GM23338 (cell line): ENCODE data around the gene MAT2A. TPM values are rescaled to one million over a fixed set of nuclear protein-coding genes. Genes with fewer than 3 reads are reported as not detected.

Source experiments
- ATAC-seq: fragments of 200-7000 bp; cut with Tn5 transposase; 3 replicates; pipeline ENCODE4 v1.9.1; 2020
- DNase-seq: peaks from one replicate; pipeline ENCODE4 v3.0.0-alpha.2; 2015; ENCODE audit warnings: low spot score
- H2AFZ ChIP-seq: fragments of 200-600 bp; sonication (generic); 2 replicates; pipeline ENCODE4 v1.8.0; 2016; ENCODE audit warnings: antibody characterized with exemption, mild to moderate bottlenecking, moderate library complexity
- H3F3A ChIP-seq: fragments of 200-600 bp; sonication (generic); replicated peaks from 2 replicates; pipeline ENCODE4 v1.8.0; 2017; ENCODE audit warnings: antibody characterized with exemption, mixed run types, low read depth
- H3K27ac ChIP-seq: fragments of 200-600 bp; sonication (generic); 2 replicates; pipeline ENCODE4 v1.6.1; 2016; ENCODE audit warnings: low read depth
- H3K27me3 ChIP-seq: fragments of 200-600 bp; sonication (generic); 2 replicates; pipeline ENCODE4 v1.8.0; 2016; ENCODE audit warnings: mild to moderate bottlenecking, mixed run types, moderate library complexity; ENCODE audit not compliant: insufficient read depth
- H3K36me3 ChIP-seq: fragments of 200-600 bp; sonication (generic); 2 replicates; pipeline ENCODE4 v1.8.0; 2016; ENCODE audit warnings: mild to moderate bottlenecking; ENCODE audit not compliant: insufficient read depth
- H3K4me1 ChIP-seq: fragments of 200-600 bp; sonication (generic); 2 replicates; pipeline ENCODE4 v1.8.0; 2016; ENCODE audit warnings: mild to moderate bottlenecking, moderate library complexity; ENCODE audit not compliant: insufficient read depth
- H3K4me2 ChIP-seq: fragments of 200-600 bp; sonication (generic); 2 replicates; pipeline ENCODE4 v1.7.1; 2017; ENCODE audit warnings: mixed run types
- H3K4me3 ChIP-seq: fragments of 200-600 bp; sonication (generic); 2 replicates; pipeline ENCODE4 v1.6.1; 2016; ENCODE audit warnings: mixed run types
- H3K79me2 ChIP-seq: fragments of 200-600 bp; sonication (generic); replicated peaks from 2 replicates; pipeline ENCODE4 v1.8.0; 2017; ENCODE audit warnings: mild to moderate bottlenecking; ENCODE audit not compliant: insufficient read depth
- H3K9me2 ChIP-seq: fragments of 200-600 bp; sonication (generic); 2 replicates; pipeline ENCODE4 v1.8.0; 2017; ENCODE audit not compliant: insufficient read depth
- H4K20me1 ChIP-seq: fragments of 200-600 bp; sonication (generic); replicated peaks from 2 replicates; pipeline ENCODE4 v1.8.0; 2017; ENCODE audit warnings: mild to moderate bottlenecking; ENCODE audit not compliant: insufficient read depth
- H3K27ac Mint-ChIP-seq: 2 replicates; pipeline ENCODE4 v1.8.0; 2020; ENCODE audit warnings: inconsistent platforms, mild to moderate bottlenecking, moderate library complexity, mixed read lengths
- H3K27me3 Mint-ChIP-seq: 3 replicates; pipeline ENCODE4 v1.8.0; 2022; ENCODE audit warnings: low read depth, mild to moderate bottlenecking, moderate library complexity, mixed read lengths, inconsistent platforms; ENCODE audit not compliant: insufficient read depth, poor library complexity
- H3K36me3 Mint-ChIP-seq: 3 replicates; pipeline ENCODE4 v1.8.0; 2021; ENCODE audit warnings: low read depth, mild to moderate bottlenecking, inconsistent platforms, moderate library complexity, mixed read lengths
- H3K4me1 Mint-ChIP-seq: 3 replicates; pipeline ENCODE4 v1.8.0; 2020; ENCODE audit warnings: mild to moderate bottlenecking, inconsistent platforms, mixed read lengths
- H3K4me3 Mint-ChIP-seq: 3 replicates; pipeline ENCODE4 v1.8.0; 2021; ENCODE audit warnings: moderate library complexity, mild to moderate bottlenecking, inconsistent platforms, mixed read lengths
- H3K9me3 Mint-ChIP-seq: 3 replicates; pipeline ENCODE4 v1.8.0; 2020; ENCODE audit warnings: moderate library complexity, mild to moderate bottlenecking, inconsistent platforms, mixed read lengths
- CREB1 ChIP-seq: fragments of 250-450 bp; sonication (Bioruptor Pico); IDR thresholded peaks from 2 replicates; pipeline ENCODE4 v1.5.0; 2020; ENCODE audit warnings: low read depth, mild to moderate bottlenecking, moderate library complexity
- CTCF ChIP-seq, 2 experiments: fragments of 200-600 bp in 1 of 2; sonication (generic) in 1 of 2; conservative IDR thresholded peaks; 2 replicates each; pipeline versions ENCODE4 v1.5.1 to v1.6.1; 2016 to 2017; ENCODE audit warnings: antibody characterized with exemption in 2 of 2, low read depth in 2 of 2, mild to moderate bottlenecking in 2 of 2, moderate library complexity in 1 of 2
- ETS1 ChIP-seq: IDR thresholded peaks from 2 replicates; pipeline ENCODE4 v1.6.1; 2016; ENCODE audit warnings: antibody characterized with exemption
- EZH2 ChIP-seq: fragments of 200-600 bp; sonication (generic); IDR thresholded peaks from one replicate; pipeline ENCODE4 v1.8.0; 2017; ENCODE audit warnings: antibody characterized with exemption, mild to moderate bottlenecking, low read depth; ENCODE audit not compliant: unreplicated experiment
- EZH2phosphoT487 ChIP-seq: fragments of 200-600 bp; sonication (generic); IDR thresholded peaks from one replicate; pipeline ENCODE4 v1.8.1; 2018; ENCODE audit warnings: antibody characterized with exemption; ENCODE audit not compliant: unreplicated experiment
- JUNB ChIP-seq: IDR thresholded peaks from one replicate; pipeline ENCODE4 v1.6.1; 2016; ENCODE audit warnings: antibody characterized with exemption; ENCODE audit not compliant: unreplicated experiment
- NANOG ChIP-seq: IDR thresholded peaks from 2 replicates; pipeline ENCODE4 v1.6.1; 2016; ENCODE audit warnings: antibody characterized with exemption, borderline replicate concordance
- POLR2AphosphoS5 ChIP-seq: IDR thresholded peaks from 2 replicates; pipeline ENCODE4 v1.6.1; 2016; ENCODE audit warnings: antibody characterized with exemption, low read depth
- STAT1 ChIP-seq: IDR thresholded peaks from one replicate; pipeline ENCODE4 v1.6.1; 2016; ENCODE audit warnings: antibody characterized with exemption; ENCODE audit not compliant: unreplicated experiment
- ZNF114 ChIP-seq: fragments of 250-450 bp; sonication (Bioruptor Pico); IDR thresholded peaks from 2 replicates; pipeline ENCODE4 v1.5.0; 2020; ENCODE audit warnings: mild to moderate bottlenecking, moderate library complexity
- ZNF331 ChIP-seq: fragments of 250-450 bp; sonication (Bioruptor Pico); IDR thresholded peaks from 2 replicates; pipeline ENCODE4 v1.5.0; 2020; ENCODE audit warnings: low read depth, mild to moderate bottlenecking, moderate library complexity
- polyA plus RNA-seq: library from polyadenylated mRNA; unstranded; fragments of >200 nt; fragmentation: Nextera tagmentation; extraction: Ambion mirVana; gene quantifications from 2 replicates; pipeline ENCODE4 v1.2.1, GENCODE V29; 2016
- total RNA-seq: library from RNA; depleted of rRNA; stranded (reverse); fragments of >200 nt; shearing (Covaris generic); gene quantifications from 2 replicates; pipeline ENCODE4 v1.2.3, GENCODE V29; 2014
- TF ChIP-seq, protein P1 (sequence below): IDR thresholded peaks from one replicate; pipeline ENCODE4 v1.6.1; 2018; ENCODE audit warnings: antibody characterized with exemption; ENCODE audit not compliant: unreplicated experiment
- TF ChIP-seq, protein P2 (sequence below): fragments of 250-450 bp; sonication (Bioruptor Pico); IDR thresholded peaks from 2 replicates; pipeline ENCODE4 v1.5.0; 2020; ENCODE audit warnings: mild to moderate bottlenecking, moderate library complexity

The MAT2A gene
- total and polyA plus RNA-seq, 2 experiments from 2014 or later, result 105 to 232 TPM

DNA sequence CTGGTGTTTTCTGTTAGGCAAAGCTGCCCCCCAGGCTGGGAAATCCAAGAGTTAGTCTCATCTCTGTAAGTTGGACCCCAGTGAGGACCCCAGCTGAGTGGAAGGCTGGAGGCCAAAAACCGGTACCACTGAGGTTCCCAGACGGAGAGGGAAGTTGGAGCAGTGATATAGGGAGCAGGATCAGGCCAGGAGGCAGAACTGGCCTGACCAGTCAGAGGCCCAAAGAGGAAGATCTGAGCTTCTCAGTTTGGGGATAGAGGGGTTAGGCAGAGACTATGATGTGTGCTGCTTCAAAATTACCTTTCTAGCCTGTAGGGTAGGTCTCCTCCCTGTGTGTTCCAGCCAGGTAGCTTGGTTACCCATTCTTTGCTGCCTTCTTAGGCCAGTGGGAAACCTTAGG is 52.0 kb downstream of the MAT2A start:
- Histone ChIP-seq H3K36me3 (no peaks in the 10 kb centered on the region), H3K27ac (no peak overlapping the region), H3K4me2 (no peak overlapping the region), H3K79me2 (peaks cover 2% of the 10 kb centered on the region), H4K20me1 (no peaks in the 10 kb centered on the region), H3K9me2 (no peaks in the 10 kb centered on the region), H3K27me3 (peaks cover 3% of the 10 kb centered on the region), H3K4me3 (no peak overlapping the region), H3K4me1 (no peaks in the 10 kb centered on the region), H2AFZ (no peak overlapping the region), H3F3A (no peaks in the 10 kb centered on the region)
- no peak for ATAC-seq
- no peak for DNase-seq
- Mint-ChIP-seq H3K27ac (no peak overlapping the region), H3K36me3 (no peaks in the 10 kb centered on the region), H3K9me3 (no peaks in the 10 kb centered on the region), H3K4me3 (no peak overlapping the region), H3K27me3 (peaks cover 9% of the 10 kb centered on the region), H3K4me1 (peaks cover 8% of the 10 kb centered on the region; the same call in 2 of the 3 replicates)
- TF ChIP-seq JUNB (no peak), CTCF (conservative IDR thresholded peaks at IDR 0.05; ENCODE audit: low read depth in 2 of 2) (no peak), EZH2phosphoT487 (no peak), POLR2AphosphoS5 (no peak), CREB1 (CRISPR knock-in tag) (no peak), STAT1 (no peak), ZNF114 (CRISPR knock-in tag) (no peak), NANOG (no peak), EZH2 (no peak), ETS1 (no peak), ZNF331 (CRISPR knock-in tag) (no peak)
- TF ChIP-seq, protein P1, sequence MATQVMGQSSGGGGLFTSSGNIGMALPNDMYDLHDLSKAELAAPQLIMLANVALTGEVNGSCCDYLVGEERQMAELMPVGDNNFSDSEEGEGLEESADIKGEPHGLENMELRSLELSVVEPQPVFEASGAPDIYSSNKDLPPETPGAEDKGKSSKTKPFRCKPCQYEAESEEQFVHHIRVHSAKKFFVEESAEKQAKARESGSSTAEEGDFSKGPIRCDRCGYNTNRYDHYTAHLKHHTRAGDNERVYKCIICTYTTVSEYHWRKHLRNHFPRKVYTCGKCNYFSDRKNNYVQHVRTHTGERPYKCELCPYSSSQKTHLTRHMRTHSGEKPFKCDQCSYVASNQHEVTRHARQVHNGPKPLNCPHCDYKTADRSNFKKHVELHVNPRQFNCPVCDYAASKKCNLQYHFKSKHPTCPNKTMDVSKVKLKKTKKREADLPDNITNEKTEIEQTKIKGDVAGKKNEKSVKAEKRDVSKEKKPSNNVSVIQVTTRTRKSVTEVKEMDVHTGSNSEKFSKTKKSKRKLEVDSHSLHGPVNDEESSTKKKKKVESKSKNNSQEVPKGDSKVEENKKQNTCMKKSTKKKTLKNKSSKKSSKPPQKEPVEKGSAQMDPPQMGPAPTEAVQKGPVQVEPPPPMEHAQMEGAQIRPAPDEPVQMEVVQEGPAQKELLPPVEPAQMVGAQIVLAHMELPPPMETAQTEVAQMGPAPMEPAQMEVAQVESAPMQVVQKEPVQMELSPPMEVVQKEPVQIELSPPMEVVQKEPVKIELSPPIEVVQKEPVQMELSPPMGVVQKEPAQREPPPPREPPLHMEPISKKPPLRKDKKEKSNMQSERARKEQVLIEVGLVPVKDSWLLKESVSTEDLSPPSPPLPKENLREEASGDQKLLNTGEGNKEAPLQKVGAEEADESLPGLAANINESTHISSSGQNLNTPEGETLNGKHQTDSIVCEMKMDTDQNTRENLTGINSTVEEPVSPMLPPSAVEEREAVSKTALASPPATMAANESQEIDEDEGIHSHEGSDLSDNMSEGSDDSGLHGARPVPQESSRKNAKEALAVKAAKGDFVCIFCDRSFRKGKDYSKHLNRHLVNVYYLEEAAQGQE, result no peak
- TF ChIP-seq, protein P2, sequence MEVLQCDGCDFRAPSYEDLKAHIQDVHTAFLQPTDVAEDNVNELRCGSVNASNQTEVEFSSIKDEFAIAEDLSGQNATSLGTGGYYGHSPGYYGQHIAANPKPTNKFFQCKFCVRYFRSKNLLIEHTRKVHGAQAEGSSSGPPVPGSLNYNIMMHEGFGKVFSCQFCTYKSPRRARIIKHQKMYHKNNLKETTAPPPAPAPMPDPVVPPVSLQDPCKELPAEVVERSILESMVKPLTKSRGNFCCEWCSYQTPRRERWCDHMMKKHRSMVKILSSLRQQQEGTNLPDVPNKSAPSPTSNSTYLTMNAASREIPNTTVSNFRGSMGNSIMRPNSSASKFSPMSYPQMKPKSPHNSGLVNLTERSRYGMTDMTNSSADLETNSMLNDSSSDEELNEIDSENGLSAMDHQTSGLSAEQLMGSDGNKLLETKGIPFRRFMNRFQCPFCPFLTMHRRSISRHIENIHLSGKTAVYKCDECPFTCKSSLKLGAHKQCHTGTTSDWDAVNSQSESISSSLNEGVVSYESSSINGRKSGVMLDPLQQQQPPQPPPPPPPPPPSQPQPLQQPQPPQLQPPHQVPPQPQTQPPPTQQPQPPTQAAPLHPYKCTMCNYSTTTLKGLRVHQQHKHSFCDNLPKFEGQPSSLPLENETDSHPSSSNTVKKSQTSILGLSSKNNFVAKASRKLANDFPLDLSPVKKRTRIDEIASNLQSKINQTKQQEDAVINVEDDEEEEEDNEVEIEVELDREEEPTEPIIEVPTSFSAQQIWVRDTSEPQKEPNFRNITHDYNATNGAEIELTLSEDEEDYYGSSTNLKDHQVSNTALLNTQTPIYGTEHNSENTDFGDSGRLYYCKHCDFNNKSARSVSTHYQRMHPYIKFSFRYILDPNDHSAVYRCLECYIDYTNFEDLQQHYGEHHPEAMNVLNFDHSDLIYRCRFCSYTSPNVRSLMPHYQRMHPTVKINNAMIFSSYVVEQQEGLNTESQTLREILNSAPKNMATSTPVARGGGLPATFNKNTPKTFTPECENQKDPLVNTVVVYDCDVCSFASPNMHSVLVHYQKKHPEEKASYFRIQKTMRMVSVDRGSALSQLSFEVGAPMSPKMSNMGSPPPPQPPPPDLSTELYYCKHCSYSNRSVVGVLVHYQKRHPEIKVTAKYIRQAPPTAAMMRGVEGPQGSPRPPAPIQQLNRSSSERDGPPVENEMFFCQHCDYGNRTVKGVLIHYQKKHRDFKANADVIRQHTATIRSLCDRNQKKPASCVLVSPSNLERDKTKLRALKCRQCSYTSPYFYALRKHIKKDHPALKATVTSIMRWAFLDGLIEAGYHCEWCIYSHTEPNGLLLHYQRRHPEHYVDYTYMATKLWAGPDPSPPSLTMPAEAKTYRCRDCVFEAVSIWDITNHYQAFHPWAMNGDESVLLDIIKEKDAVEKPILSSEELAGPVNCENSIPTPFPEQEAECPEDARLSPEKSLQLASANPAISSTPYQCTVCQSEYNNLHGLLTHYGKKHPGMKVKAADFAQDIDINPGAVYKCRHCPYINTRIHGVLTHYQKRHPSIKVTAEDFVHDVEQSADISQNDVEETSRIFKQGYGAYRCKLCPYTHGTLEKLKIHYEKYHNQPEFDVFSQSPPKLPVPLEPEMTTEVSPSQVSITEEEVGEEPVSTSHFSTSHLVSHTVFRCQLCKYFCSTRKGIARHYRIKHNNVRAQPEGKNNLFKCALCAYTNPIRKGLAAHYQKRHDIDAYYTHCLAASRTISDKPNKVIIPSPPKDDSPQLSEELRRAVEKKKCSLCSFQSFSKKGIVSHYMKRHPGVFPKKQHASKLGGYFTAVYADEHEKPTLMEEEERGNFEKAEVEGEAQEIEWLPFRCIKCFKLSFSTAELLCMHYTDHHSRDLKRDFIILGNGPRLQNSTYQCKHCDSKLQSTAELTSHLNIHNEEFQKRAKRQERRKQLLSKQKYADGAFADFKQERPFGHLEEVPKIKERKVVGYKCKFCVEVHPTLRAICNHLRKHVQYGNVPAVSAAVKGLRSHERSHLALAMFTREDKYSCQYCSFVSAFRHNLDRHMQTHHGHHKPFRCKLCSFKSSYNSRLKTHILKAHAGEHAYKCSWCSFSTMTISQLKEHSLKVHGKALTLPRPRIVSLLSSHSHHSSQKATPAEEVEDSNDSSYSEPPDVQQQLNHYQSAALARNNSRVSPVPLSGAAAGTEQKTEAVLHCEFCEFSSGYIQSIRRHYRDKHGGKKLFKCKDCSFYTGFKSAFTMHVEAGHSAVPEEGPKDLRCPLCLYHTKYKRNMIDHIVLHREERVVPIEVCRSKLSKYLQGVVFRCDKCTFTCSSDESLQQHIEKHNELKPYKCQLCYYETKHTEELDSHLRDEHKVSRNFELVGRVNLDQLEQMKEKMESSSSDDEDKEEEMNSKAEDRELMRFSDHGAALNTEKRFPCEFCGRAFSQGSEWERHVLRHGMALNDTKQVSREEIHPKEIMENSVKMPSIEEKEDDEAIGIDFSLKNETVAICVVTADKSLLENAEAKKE (CRISPR knock-in tag), result no peak
